Upper lobe of left lung (tissue), 6 donors: Measurements from ENCODE around the gene CIZ1. TPM values are rescaled to one million over a fixed set of nuclear protein-coding genes. Genes with fewer than 3 reads are reported as not detected.

Source experiments
- ATAC-seq, 2 donors: fragments of 200-7000 bp; cut with Tn5 transposase; one replicate each; pipeline ENCODE4 v1.9.1; 2022; ENCODE audit warnings: mild to moderate bottlenecking in 2 of 2, moderate library complexity in 2 of 2; ENCODE audit not compliant: low FRiP score in 2 of 2
- DNase-seq, 2 donors: peaks; one replicate each; pipeline ENCODE4 v3.0.0-alpha.2; 2019 to 2020
- H3K27ac ChIP-seq, 4 donors: fragments of 200-600 bp; sonication (generic); one replicate each; pipeline ENCODE4 v1.5.1; 2016 to 2019
- H3K27me3 ChIP-seq, 4 donors: fragments of 200-600 bp; sonication (generic); one replicate each; pipeline ENCODE4 v1.5.1; 2017 to 2019
- H3K36me3 ChIP-seq, 4 donors: fragments of 200-600 bp; sonication (generic); one replicate each; pipeline ENCODE4 v1.5.1; 2016 to 2019
- H3K4me1 ChIP-seq, 4 donors: fragments of 200-600 bp; sonication (generic); one replicate each; pipeline ENCODE4 v1.5.1; 2018 to 2019
- H3K4me3 ChIP-seq, 4 donors: fragments of 200-600 bp; sonication (generic); one replicate each; pipeline ENCODE4 v1.5.1; 2017 to 2019; ENCODE audit warnings: mild to moderate bottlenecking in 2 of 4, moderate library complexity in 1 of 4
- H3K9me3 ChIP-seq, 4 donors: fragments of 200-600 bp; sonication (generic); one replicate each; pipeline ENCODE4 v1.5.1; 2018 to 2019
- CTCF ChIP-seq, 6 experiments: fragments of 450-650 bp in 4 of 6; fragments of 200-600 bp in 2 of 6; sonication (generic) in 2 of 6; IDR thresholded peaks; one replicate each; pipeline ENCODE4 v1.5.1; 2016 to 2019; ENCODE audit warnings: antibody characterized with exemption in 6 of 6
- EP300 ChIP-seq, 4 donors: sonication (generic); formaldehyde crosslinking; IDR thresholded peaks; one replicate each; pipeline ENCODE4 v1.5.1; 2017; ENCODE audit warnings: antibody characterized with exemption in 4 of 4, control low read depth in 2 of 4
- POLR2A ChIP-seq, 4 donors: fragments of 450-650 bp; IDR thresholded peaks; one replicate each; pipeline ENCODE4 v1.5.1; 2016 to 2017; ENCODE audit warnings: antibody characterized with exemption in 4 of 4, mild to moderate bottlenecking in 2 of 4
- POLR2AphosphoS5 ChIP-seq, 2 donors: sonication (generic); formaldehyde crosslinking; IDR thresholded peaks; one replicate each; pipeline ENCODE4 v1.5.1; 2017; ENCODE audit warnings: antibody characterized with exemption in 2 of 2
- WGBS, 2 donors: methylation state at CpG; one replicate each; pipeline ENCODE4 v1.1.5; 2017 to 2018; 5-methylcytosine and 5-hydroxymethylcytosine counted together
- total RNA-seq, 6 donors: library from RNA; depleted of rRNA in 4 of 6; stranded (reverse); fragments of >200 nt in 4 of 6; gene quantifications; one replicate each; pipeline versions ENCODE4 v1.1.0 to v1.2.1, GENCODE V29; 2016 to 2021
- donor health status: DM: no; HTN: no; CAD: no; lungs with moderate emphysema.
- donor health status: DM: no; HTN: yes; CAD: no; lungs with severe emphysema.

The CIZ1 gene
- total RNA-seq, 6 donors from 2014 or later: 53.4 to 136 (median 95.5) TPM

GRCh38 chr9:128193469-128194096, 2.2 kb upstream of the CIZ1 start:
- ATAC-seq (no peak), DNase-seq (no peak)
- H3K27me3 ChIP-seq: no peaks in the 10 kb centered on the region
- peak overlapping the region; percentile 85 to 96 (median 92) for H3K27ac ChIP-seq
- peak overlapping the region in 2 of 4 donors; percentile 83 to 91 for H3K4me3 ChIP-seq
- 83 to 91% methylated on average over 13 to 14 of the region's 14 CpGs for WGBS, 2 donors
- no peaks in the 10 kb centered on the region for H3K9me3 ChIP-seq
- H3K4me1 ChIP-seq: peaks cover 16 to 28% (median 20%) of the 10 kb centered on the region in 4 donors
- TF ChIP-seq CTCF (IDR thresholded peaks at IDR 0.05) (no peak), POLR2AphosphoS5 (IDR thresholded peaks at IDR 0.05) (no peak), POLR2A (IDR thresholded peaks at IDR 0.05) (no peak), EP300 (IDR thresholded peaks at IDR 0.05) (no peak)
- peaks cover 0 to 6% (median 2%) of the 10 kb centered on the region in 4 donors for H3K36me3 ChIP-seq

- 15 to 43% methylated on average over 28 to 56 of the region's 56 CpGs for WGBS, 2 donors
- peaks cover 16 to 28% (median 20%) of the 10 kb centered on the region in 4 donors for H3K4me1 ChIP-seq
- H3K9me3 ChIP-seq: no peaks in the 10 kb centered on the region
- H3K36me3 ChIP-seq: peaks cover 0 to 10% (median 2%) of the 10 kb centered on the region in 4 donors
- no peak for TF ChIP-seq EP300 (IDR thresholded peaks at IDR 0.05)
- TF ChIP-seq CTCF (IDR thresholded peaks at IDR 0.05): peak in 4 of 6 experiments; percentile 30 to 83 (median 44)
- peak; percentile 66 to 70 for TF ChIP-seq POLR2AphosphoS5 (IDR thresholded peaks at IDR 0.05)
- TF ChIP-seq POLR2A (IDR thresholded peaks at IDR 0.05): peak in 3 of 4 donors; percentile 38 to 74 (median 57)
- H3K4me3 ChIP-seq: peak overlapping the region in 3 of 4 donors; percentile 83 to 92 (median 91)
- peak overlapping the region; percentile 85 to 96 (median 92) for H3K27ac ChIP-seq
- H3K27me3 ChIP-seq: no peaks in the 10 kb centered on the region
- DNase-seq (peak; percentile 91 to 92), ATAC-seq (peak; percentile 86 to 92)
These were observed 1.4 kb upstream of the CIZ1 start for GRCh38 chr9:128192601-128193371.

GRCh38 chr9:128190516-128191405, 611 bp downstream of the CIZ1 start:
- Histone ChIP-seq H3K4me3 (peak overlapping the region; percentile 71 to 92 (median 87)), H3K4me1 (peaks cover 16 to 28% (median 20%) of the 10 kb centered on the region in 4 donors), H3K27me3 (no peaks in the 10 kb centered on the region), H3K9me3 (no peaks in the 10 kb centered on the region), H3K27ac (peak overlapping the region; percentile 85 to 96 (median 92)), H3K36me3 (peaks cover 3 to 28% (median 7%) of the 10 kb centered on the region in 4 donors)
- peak in 1 of 2 donors; percentile 23 for DNase-seq
- TF ChIP-seq CTCF (IDR thresholded peaks at IDR 0.05) (no peak), EP300 (IDR thresholded peaks at IDR 0.05) (no peak), POLR2AphosphoS5 (IDR thresholded peaks at IDR 0.05) (no peak), POLR2A (IDR thresholded peaks at IDR 0.05) (no peak)
- ATAC-seq: peak in 1 of 2 donors; percentile 47
- WGBS, 2 donors: 25 to 29% methylated on average over 21 to 27 of the region's 32 CpGs

GRCh38 chr9:128190013-128190412, 1.4 kb downstream of the CIZ1 start:
- WGBS, 2 donors: 88 to 95% methylated on average over 2 of the region's 2 CpGs
- Histone ChIP-seq H3K27ac (peak overlapping the region in 1 of 4 donors; percentile 96), H3K4me1 (peaks cover 16 to 28% (median 20%) of the 10 kb centered on the region in 4 donors), H3K36me3 (peaks cover 7 to 35% (median 14%) of the 10 kb centered on the region in 4 donors), H3K4me3 (peak overlapping the region in 1 of 4 donors; percentile 83), H3K27me3 (no peaks in the 10 kb centered on the region), H3K9me3 (no peaks in the 10 kb centered on the region)
- ATAC-seq (no peak), DNase-seq (no peak)
- TF ChIP-seq EP300 (IDR thresholded peaks at IDR 0.05) (no peak), POLR2AphosphoS5 (IDR thresholded peaks at IDR 0.05) (no peak), POLR2A (IDR thresholded peaks at IDR 0.05) (no peak), CTCF (IDR thresholded peaks at IDR 0.05) (no peak)
